NCI-H345 treated with DMSO at 0.1 percent for 48 hours (cell line): ENCODE results near the gene CHD9NB.
"Not testable (repeated sequence)": the region's sequence is repeated elsewhere in the genome, so short reads cannot be mapped to it uniquely, and the experiment has no call there.

Source experiments
- DNase-seq: peaks from one replicate; lab custom pipeline; 2025; ENCODE audit not compliant: unreplicated experiment; lab: John Stamatoyannopoulos, UW

The CHD9NB gene

GRCh38 chr16:53084141-53084541 is 31.4 kb upstream of the CHD9NB start:
- no peak for DNase-seq

- DNase-seq = no peak
These were observed 30.4 kb upstream of the CHD9NB start for GRCh38 chr16:53083119-53083518.

DNA sequence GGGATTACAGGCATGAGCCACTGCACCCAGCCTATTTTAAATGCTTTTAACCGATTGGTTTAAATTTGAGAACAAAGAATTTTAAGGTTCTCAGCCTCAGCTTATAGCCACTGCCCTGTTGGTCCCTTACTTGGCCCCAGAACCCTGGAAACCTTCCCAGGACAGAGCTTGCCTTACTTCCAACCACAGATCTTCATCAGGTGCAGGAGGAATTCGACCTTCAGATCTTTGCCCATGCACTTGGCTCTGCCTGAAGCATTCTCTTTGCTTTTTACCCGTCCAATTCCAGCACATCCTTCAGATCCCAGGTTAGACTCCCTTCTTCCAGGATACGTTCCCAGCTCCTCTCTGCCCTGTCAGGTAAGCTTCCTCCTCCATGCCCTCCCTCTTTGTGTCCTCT is 29.8 kb upstream of the CHD9NB start:
- no peak for DNase-seq

GRCh38 chr16:53081686-53082407 is 29.1 kb upstream of the CHD9NB start:
- no peak for DNase-seq

- DNase-seq = no peak
These were observed 28.3 kb upstream of the CHD9NB start for GRCh38 chr16:53081032-53081424.

- no peak for DNase-seq
These were observed 27.8 kb upstream of the CHD9NB start for GRCh38 chr16:53080345-53081031.

GRCh38 chr16:53078765-53079485 is 26.2 kb upstream of the CHD9NB start:
- DNase-seq = no peak

- no peak for DNase-seq
These were observed 25.6 kb upstream of the CHD9NB start for GRCh38 chr16:53078247-53078646.

DNA sequence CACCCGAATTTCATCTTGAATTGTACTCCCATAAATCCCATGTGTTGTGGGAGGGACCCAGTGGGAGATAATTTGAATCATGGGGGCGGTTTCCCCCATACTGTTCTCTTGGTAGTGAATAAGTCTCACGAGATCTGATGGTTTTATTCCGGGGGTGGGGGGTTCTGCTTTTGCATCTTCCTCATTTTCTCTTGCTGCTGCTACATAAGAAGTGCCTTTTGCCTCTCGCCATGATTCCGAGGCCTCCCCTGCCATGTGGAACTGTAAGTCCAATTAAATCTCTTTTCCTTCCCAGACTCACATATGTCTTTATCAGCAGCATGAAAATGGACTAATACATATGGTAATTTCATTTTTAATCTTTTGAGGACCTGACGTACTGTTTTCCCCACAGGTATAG is 22.8 kb upstream of the CHD9NB start:
- not testable (repeated sequence) for DNase-seq

- not testable (repeated sequence) for DNase-seq
These were observed 21.6 kb upstream of the CHD9NB start for GRCh38 chr16:53074296-53074695.

- DNase-seq = no peak
These were observed 20.3 kb upstream of the CHD9NB start for GRCh38 chr16:53073022-53073421.

DNA sequence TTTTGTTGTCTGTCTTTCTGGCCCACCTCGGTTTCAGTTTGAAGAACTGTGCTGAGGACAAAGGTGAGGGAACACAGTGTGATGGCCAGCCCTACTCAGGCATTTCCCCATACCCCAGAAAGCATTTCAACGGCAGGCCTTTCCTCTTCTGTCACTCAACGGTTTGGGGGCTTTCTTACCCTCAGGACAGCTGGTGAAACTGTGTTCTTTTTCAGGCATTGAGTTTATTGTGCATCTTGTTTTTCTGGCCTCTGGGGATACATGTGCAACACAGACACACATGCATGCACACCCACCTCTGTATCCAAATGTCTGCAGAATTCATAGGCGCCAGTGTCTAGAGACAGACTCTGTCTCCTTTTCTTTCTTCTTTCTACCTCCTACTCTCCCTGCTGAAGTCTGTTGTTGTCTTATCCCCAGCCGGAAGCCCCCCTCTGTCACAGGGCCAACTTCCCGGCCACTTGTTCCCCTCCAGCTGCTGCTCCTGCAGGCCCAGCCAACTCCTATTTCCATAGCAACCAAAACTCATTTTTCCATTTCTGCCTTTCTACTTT is 19.1 kb upstream of the CHD9NB start:
- no peak for DNase-seq

DNA sequence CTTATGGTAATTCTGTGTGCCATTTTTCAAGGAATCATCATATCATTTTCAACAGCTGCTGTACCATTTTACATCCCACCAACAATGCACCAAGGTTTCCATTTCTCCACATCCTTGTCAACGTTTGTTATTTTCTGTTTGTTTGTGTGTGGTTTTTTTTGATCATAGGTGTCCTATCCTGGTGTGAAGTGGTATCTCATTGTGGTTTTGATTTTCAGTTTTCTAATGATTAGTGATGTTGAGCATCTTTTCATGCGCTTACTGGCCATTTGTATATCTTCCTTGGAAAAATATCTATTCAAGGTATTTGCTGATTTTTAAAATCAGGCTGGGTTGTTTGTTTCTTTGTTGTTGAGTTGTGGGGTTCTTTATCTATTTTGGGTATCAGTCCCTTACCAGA is 17.1 kb upstream of the CHD9NB start:
- DNase-seq = no peak

- DNase-seq = no peak
These were observed 15.7 kb upstream of the CHD9NB start for GRCh38 chr16:53068423-53068833.

- DNase-seq = no peak
These were observed 15.0 kb upstream of the CHD9NB start for GRCh38 chr16:53067675-53068074.

DNA sequence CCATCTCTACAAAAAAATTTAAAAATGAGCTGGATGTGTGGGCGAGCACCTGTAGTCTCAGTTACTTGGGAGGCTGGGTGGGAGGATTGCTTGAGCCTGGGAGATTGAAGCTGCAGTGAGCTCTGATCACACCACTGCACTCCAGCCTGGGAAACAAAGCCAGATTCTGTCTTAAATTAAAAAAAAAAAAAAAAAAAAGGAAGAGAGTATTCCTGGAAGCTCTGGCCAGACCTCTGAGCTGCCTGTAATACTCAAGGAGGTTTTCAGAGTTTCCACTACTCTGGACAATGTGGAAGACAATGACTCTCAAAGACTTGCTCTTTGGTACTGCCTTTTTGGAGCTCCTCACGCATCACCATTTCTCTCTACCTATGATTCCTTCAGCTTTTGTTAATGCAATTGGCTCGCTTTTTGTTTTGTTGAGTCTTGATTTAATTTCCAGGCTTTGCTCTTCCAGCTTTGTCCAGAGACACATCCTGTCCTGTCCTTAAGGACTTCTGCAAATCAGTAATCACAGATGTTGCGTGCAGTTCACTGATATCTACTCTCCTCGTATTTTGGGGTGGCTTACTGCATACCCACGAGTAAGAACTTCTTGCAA is 12.9 kb upstream of the CHD9NB start:
- no peak for DNase-seq

DNA sequence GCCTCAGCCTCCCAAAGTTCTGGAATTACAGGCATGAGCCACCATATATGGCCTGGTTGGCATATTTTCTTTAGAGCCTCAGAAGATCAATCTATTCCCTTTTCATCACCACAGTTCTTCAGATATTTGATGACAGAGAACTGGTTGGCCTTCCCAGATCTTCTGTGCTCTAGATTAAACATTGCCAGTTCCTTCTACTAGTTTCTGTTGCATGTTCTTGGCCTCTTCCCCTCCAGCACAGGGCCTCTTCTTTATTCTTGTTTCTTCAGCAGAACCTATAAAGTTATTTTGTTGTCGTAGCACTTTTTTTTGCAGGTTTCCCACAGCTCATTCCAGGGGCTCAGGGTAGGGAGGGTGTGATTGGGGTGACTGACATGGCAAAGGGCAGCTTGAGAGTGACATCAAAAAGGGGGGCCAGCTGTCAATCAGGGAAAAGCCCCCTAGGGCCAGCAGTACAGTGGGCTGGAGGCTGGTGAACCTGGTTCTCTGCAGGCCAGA is 11.4 kb upstream of the CHD9NB start:
- no peak for DNase-seq

DNA sequence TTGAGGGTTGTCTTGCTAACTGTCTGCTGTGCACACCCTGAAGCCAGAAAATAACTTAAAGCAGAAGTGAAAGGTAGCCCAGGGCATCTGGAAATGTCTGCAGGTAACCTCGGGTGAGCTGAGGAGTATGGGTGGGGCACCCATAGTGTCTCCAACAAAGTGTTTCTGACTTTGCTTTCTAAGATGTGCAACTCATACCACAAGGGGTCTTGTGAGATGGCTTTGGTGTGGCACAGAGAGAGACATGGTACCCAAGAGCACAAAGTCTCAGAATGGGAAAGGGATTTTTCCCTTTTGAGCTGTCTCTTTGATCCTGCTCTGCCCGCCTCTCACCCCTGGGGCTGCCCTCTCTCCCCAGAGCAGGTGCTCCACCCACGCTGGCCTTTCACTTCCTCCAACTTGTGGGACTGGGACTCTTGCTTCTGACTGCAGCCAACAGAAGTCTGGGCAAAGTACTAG is 9.0 kb upstream of the CHD9NB start:
- no peak for DNase-seq

GRCh38 chr16:53061256-53061655 is 8.6 kb upstream of the CHD9NB start:
- no peak for DNase-seq

- no peak for DNase-seq
These were observed 7.0 kb upstream of the CHD9NB start for GRCh38 chr16:53059672-53060071.

DNA sequence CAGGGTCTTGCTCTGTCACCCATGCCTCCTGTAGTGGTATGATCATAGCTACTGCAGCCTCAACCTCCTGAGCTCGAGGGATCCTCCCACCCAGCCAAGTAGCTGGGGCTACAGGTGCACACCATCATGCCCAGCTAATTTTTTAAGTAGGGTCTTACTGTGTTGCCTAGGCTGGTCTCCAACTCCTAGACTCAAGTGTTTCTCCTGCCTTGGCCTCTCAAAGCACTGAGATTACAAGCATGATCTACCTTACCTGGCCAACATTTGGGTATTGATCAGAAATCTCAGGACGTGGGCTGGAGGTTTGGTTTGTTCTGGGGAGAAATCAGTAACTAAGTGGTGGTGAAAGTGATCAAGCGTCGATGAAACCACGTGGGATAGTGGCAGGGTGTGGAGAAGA is 6.2 kb upstream of the CHD9NB start:
- DNase-seq = no peak
